HG03025 (cell line): ENCODE measurements around the gene ATRAID.
"Not testable (repeated sequence)": the region's sequence is repeated elsewhere in the genome, so short reads cannot be mapped to it uniquely, and the experiment has no call there.

Source experiments
- ATAC-seq: cut with Tn5 transposase; IDR thresholded peaks from one replicate; pipeline ENCODE4 v1.9.1; 2021; ENCODE audit warnings: mild to moderate bottlenecking, moderate library complexity; ENCODE audit not compliant: unreplicated experiment, low FRiP score

The ATRAID gene

DNA sequence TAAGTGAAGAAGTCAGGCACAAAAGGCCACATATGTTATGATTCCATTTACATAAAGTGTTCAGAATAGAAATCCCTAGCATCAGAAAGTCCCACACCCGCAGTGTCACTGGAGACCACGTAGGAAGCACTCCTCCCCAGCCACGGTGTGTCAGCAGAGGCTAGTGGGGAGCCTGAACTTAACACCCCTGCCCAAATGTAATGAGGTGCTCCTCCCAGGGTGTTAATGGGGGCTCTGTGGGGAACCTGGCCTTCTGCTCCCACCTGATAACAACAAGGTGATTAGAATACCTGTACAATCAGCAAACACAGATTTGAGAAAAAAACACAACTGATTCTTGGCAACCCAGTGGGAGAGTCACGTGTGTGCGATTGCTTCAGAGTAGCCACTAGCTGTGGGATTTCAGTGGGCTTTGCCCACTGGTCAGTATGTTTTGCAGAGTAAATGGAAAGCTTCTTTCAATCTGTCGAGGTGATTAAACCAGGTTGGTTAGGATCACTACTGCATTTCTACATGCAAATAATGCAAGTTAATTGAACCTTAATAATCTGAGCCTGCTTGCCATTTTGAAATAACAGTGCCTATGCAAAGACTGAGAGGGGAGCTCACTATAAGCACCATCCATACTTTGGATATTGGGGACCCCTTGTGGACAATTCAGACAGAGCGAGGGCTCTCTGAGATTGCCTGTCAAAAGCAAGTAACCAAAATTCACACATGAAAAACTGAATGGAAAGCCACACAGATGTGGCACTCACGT lies 20.6 kb upstream of the ATRAID start:
- no peak for ATAC-seq

DNA sequence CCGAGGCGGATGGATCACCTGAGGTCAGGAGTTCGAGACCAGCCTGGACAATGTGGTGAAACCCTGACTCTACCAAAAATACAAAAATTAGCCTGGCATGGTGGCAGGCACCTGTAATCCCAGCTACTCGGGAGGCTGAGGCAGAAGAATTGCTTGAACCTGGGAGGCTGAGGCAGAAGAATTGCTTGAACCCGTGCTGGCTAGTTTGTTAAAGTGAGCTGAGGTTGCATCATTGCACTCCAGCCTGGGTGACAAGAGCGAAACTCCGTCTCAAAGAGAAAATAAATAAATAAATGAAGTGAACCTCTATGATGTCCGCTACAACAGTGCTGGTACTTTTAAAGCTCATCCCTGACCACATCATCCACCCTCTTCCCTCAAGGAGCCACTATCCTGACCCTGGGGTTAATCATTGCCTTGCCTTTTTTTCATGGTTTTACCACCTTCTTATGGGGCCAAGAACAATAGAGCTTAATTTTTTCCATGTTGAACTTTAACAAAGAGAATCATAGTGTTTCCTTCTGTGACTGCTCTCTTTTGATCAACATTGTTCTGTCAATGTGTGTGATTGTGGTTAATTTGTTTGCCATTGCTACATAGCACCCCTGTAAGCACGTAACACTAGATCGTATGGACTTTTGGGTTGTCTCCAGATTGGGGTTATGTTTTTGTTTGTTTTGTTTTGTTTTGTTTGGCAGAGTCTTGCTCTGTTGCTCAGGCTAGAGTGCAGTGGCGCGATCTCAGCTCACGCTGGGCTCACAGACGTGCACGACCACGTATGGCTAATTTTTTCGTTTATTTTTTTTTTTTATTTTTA lies 17.1 kb upstream of the ATRAID start:
- no peak for ATAC-seq

DNA sequence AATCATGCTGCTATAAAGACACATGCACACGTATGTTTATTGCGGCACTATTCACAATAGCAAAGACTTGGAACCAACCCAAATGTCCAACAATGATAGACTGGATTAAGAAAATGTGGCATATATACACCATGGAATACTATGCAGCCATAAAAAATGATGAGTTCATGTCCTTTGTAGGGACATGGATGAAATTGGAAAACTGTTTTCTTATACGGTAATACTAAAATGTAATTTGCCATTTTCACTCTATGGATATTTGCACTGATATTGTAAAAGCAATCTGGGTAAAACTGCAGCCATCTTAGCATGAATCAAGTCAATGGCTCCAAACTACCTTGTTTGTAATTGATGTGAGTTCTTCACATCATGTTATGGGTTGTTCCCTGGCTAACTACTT lies 16.0 kb upstream of the ATRAID start:
- not testable (repeated sequence) for ATAC-seq

- not testable (repeated sequence) for ATAC-seq
Observed at GRCh38 chr2:27198068-27198467, 13.8 kb upstream of the ATRAID start.

DNA sequence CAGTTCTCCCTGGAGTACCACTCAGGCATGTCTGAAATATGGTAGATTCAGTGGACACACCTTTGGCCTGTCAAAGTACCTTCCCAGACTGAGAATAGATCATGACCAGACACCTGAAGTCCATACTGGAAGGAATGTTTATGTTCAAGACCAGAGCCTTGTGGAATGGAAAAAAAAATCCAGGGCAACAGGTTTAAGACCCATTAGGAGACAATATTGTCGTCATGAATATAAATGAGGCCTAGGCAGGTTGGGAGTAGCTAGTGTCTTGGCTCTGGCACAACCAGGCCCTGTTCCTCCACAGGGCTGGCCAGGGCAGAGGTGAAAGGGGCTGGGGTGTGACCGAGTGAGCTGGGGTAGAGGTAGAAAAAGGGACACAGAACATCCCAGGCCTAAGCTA lies 13.2 kb upstream of the ATRAID start:
- ATAC-seq: no peak

DNA sequence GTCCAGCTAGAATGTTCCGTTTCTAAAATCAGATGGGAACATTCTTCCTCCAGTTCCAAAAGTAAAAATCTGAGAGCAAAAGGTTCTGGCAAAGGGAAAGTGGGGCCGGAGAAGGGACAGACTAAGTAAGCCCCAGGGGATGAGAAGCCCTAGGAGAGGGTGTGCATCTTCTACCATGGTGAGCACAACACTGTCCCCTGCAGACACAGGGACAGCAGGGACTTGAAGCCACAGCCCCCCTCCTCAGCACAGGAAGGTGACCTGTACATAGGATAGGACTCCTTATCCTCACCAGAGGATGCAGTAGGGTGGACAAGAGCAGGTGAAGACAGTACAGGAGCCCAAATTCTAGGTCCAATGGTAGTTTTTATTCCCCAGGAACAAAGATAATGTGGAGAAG lies 12.6 kb upstream of the ATRAID start:
- ATAC-seq: no peak

- ATAC-seq: no peak
Observed at GRCh38 chr2:27201675-27202074, 10.2 kb upstream of the ATRAID start.

GRCh38 chr2:27202854-27203253 lies 9.0 kb upstream of the ATRAID start:
- ATAC-seq: no peak

GRCh38 chr2:27203741-27204140 lies 8.1 kb upstream of the ATRAID start:
- ATAC-seq: no peak

GRCh38 chr2:27204566-27204965 lies 7.3 kb upstream of the ATRAID start:
- no peak for ATAC-seq

GRCh38 chr2:27205206-27205605 lies 6.6 kb upstream of the ATRAID start:
- ATAC-seq: no peak

GRCh38 chr2:27206346-27206745 lies 5.5 kb upstream of the ATRAID start:
- no peak for ATAC-seq

DNA sequence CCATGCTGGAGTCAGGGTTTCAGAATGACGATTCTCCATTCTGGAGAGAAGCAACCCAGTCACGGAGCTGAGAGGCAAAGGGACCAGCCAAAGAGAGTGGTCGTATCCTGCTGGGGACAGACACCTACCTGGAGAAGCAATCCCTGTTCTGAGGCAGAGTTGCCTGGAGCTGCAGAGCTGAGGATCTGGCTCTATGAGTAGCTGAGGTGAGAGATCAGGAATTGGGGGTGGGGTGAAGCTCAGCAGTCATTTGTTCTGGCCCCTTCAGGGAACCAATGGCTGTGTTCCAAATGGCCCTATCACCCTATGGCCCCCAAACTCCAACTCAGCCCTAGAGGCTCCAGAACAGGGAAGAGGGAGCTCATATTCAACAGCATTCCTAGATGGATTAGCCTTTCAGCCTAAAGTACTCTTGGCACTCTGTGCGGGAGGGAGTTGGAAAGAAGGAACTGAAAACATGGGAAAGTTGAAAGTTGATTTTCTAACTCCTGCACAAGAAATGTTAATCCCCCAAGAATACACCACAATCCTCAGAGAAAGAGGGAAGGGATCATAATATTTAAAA lies 3.3 kb upstream of the ATRAID start:
- no peak for ATAC-seq

- no peak for ATAC-seq
Observed at GRCh38 chr2:27209621-27210401, 2.0 kb upstream of the ATRAID start.

DNA sequence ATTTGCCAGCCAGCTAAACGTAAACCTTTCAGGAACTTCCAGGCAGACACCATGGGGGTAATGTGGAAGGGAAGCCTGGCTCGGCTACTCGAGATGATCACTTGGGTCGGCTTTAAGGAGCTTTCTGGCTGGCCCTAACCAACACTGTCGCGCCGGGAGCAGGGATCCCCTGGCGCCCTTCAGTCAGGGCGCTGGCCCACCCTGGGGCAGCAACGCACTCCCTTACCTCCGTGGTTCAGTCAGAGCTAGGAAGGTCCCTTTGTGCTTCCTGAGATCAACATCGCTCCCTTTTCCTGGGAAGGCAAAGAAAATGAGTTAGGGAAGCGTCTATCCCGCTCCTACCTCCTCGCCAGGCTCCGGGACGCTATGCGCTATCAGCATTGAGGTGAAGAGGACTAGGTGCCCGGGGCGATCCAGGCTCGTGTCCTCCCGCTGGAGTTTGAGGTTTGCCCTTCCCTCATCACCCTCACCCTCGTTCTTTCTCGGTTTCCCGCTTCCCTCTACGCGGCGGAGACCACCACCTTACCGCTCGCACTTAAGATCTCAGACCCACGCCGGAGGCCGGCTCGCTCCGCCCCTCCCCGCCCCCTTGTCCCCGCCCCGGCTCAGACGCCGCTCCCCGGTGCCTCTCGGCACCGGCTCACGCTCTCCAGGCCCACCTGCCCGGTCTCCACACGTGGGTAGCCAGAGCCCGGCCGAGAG lies 449 bp upstream of the ATRAID start:
- no peak for ATAC-seq

GRCh38 chr2:27212626-27213471 lies 1.0 kb downstream of the ATRAID start:
- ATAC-seq: no peak

GRCh38 chr2:27214941-27215340 lies 3.1 kb downstream of the ATRAID start:
- ATAC-seq: no peak

- ATAC-seq: no peak
Observed at GRCh38 chr2:27216416-27217137, 4.7 kb downstream of the ATRAID start.
